Measurements from ENCODE around the gene CMSS1. TPM values are rescaled to one million over a fixed set of nuclear protein-coding genes. Genes with fewer than 3 reads are reported as not detected.

The CMSS1 gene
- total RNA-seq, 1 experiment from 2014 or later: 55.8 TPM

GRCh38 chr3:99903869-99904268 lies 86.2 kb downstream of the CMSS1 start:
- Mint-ChIP-seq H3K9me3 (ENCODE audit: low read depth, unreplicated experiment) (no peaks in the 10 kb centered on the region), H3K4me3 (ENCODE audit: low read depth, unreplicated experiment) (no peak overlapping the region), H3K36me3 (ENCODE audit: insufficient read depth, unreplicated experiment) (peaks cover 5% of the 10 kb centered on the region), H3K27me3 (ENCODE audit: unreplicated experiment) (no peaks in the 10 kb centered on the region), H3K27ac (ENCODE audit: unreplicated experiment) (no peak overlapping the region), H3K4me1 (ENCODE audit: low read depth, unreplicated experiment) (peaks cover 27% of the 10 kb centered on the region)
- no peak for DNase-seq
- no TSS peak for BruUV-seq (replicated peaks)
- intact Hi-C loops (cut with micrococcal nuclease; ENCODE audit: unreplicated experiment): no loop called here
- no peak for TF ChIP-seq CTCF (IDR thresholded peaks at IDR 0.05; ENCODE audit: unreplicated experiment)
- CTCF ChIA-PET: no interaction called here

- Mint-ChIP-seq H3K4me3 (ENCODE audit: low read depth, unreplicated experiment) (no peak overlapping the region), H3K36me3 (ENCODE audit: insufficient read depth, unreplicated experiment) (no peaks in the 10 kb centered on the region), H3K27ac (ENCODE audit: unreplicated experiment) (no peak overlapping the region), H3K9me3 (ENCODE audit: low read depth, unreplicated experiment) (no peaks in the 10 kb centered on the region), H3K27me3 (ENCODE audit: unreplicated experiment) (no peaks in the 10 kb centered on the region), H3K4me1 (ENCODE audit: low read depth, unreplicated experiment) (peaks cover 13% of the 10 kb centered on the region)
- intact Hi-C loops (cut with micrococcal nuclease; ENCODE audit: unreplicated experiment): no loop called here
- no peak for DNase-seq
- TF ChIP-seq CTCF (IDR thresholded peaks at IDR 0.05; ENCODE audit: unreplicated experiment): no peak
- CTCF ChIA-PET: no interaction called here
- no TSS peak for BruUV-seq (replicated peaks)
Measured at GRCh38 chr3:99907959-99908544, 90.4 kb downstream of the CMSS1 start.

GRCh38 chr3:99909714-99910495 lies 92.2 kb downstream of the CMSS1 start:
- Mint-ChIP-seq H3K36me3 (ENCODE audit: insufficient read depth, unreplicated experiment) (no peaks in the 10 kb centered on the region), H3K9me3 (ENCODE audit: low read depth, unreplicated experiment) (no peaks in the 10 kb centered on the region), H3K27me3 (ENCODE audit: unreplicated experiment) (no peaks in the 10 kb centered on the region), H3K4me3 (ENCODE audit: low read depth, unreplicated experiment) (no peak overlapping the region), H3K4me1 (ENCODE audit: low read depth, unreplicated experiment) (peaks cover 6% of the 10 kb centered on the region), H3K27ac (ENCODE audit: unreplicated experiment) (no peak overlapping the region)
- BruUV-seq (replicated peaks): no TSS peak
- no peak for DNase-seq
- intact Hi-C loops (cut with micrococcal nuclease; ENCODE audit: unreplicated experiment): no loop called here
- CTCF ChIA-PET: interaction anchor here (0.7 kb wide), 1 partner anchor 97 kb away, joined by 3 read pairs; no protein-coding TSS in a partner anchor
- TF ChIP-seq CTCF (IDR thresholded peaks at IDR 0.05; ENCODE audit: unreplicated experiment): no peak

GRCh38 chr3:99910752-99911290 lies 93.2 kb downstream of the CMSS1 start:
- CTCF ChIA-PET: interaction anchor here (0.7 kb wide), 1 partner anchor 96 kb away, joined by 3 read pairs; no protein-coding TSS in a partner anchor
- H3K36me3 Mint-ChIP-seq (ENCODE audit: insufficient read depth, unreplicated experiment): no peaks in the 10 kb centered on the region
- BruUV-seq (replicated peaks): no TSS peak
- no peaks in the 10 kb centered on the region for H3K4me1 Mint-ChIP-seq (ENCODE audit: low read depth, unreplicated experiment)
- no peaks in the 10 kb centered on the region for H3K27me3 Mint-ChIP-seq (ENCODE audit: unreplicated experiment)
- H3K4me3 Mint-ChIP-seq (ENCODE audit: low read depth, unreplicated experiment): no peak overlapping the region
- no peak for DNase-seq
- no peak for TF ChIP-seq CTCF (IDR thresholded peaks at IDR 0.05; ENCODE audit: unreplicated experiment)
- no peaks in the 10 kb centered on the region for H3K9me3 Mint-ChIP-seq (ENCODE audit: low read depth, unreplicated experiment)
- H3K27ac Mint-ChIP-seq (ENCODE audit: unreplicated experiment): no peak overlapping the region
- intact Hi-C loops (cut with micrococcal nuclease; ENCODE audit: unreplicated experiment): no loop called here

All from Calu3 (cell line).